ENCODE measurements around the gene DCAF17. TPM values are rescaled to one million over a fixed set of nuclear protein-coding genes. Genes with fewer than 3 reads are reported as not detected.

The DCAF17 gene
- total RNA-seq, result 10 to 100 TPM; 12.4 to 17.5 TPM

- Mint-ChIP-seq H3K27me3 (no peaks in the 10 kb centered on the region), H3K9me3 (no peaks in the 10 kb centered on the region), H3K36me3 (peaks cover 5% of the 10 kb centered on the region), H3K4me3 (peak within 1 kb of the TSS; percentile 96), H3K4me1 (ENCODE audit: low read depth in 2 of 2) (peaks cover 23% of the 10 kb centered on the region in 2 donors), H3K27ac (peak within 1 kb of the TSS; percentile 93 to 94)
- DNase-seq (ENCODE audit: low spot score), result peak; percentile 96
- ATAC-seq, result peak; percentile 98 to 99
Observed at GRCh38 chr2:171434013-171434989, at the start of gene DCAF17. TSS of gene DCAF17 (plus strand) at chr2:171434226. CDS start at chr2:171434578, 352 bp downstream.

GRCh38 chr2:171386627-171387026 lies 47.4 kb upstream of the DCAF17 start:
- peaks cover 0 to 10% of the 10 kb centered on the region in 2 donors for H3K4me1 Mint-ChIP-seq (ENCODE audit: low read depth in 2 of 2)
- H3K27me3 Mint-ChIP-seq, result no peaks in the 10 kb centered on the region
- H3K36me3 Mint-ChIP-seq, result no peaks in the 10 kb centered on the region
- no peak for DNase-seq (ENCODE audit: low spot score)
- no peaks in the 10 kb centered on the region for H3K9me3 Mint-ChIP-seq
- H3K27ac Mint-ChIP-seq, result no peak overlapping the region
- H3K4me3 Mint-ChIP-seq, result no peak overlapping the region
- ATAC-seq, result no peak

GRCh38 chr2:171387052-171387451 lies 47.0 kb upstream of the DCAF17 start:
- Mint-ChIP-seq H3K27ac (no peak overlapping the region), H3K9me3 (no peaks in the 10 kb centered on the region), H3K27me3 (no peaks in the 10 kb centered on the region), H3K4me3 (no peak overlapping the region), H3K36me3 (no peaks in the 10 kb centered on the region), H3K4me1 (ENCODE audit: low read depth in 2 of 2) (peaks cover 0 to 10% of the 10 kb centered on the region in 2 donors)
- ATAC-seq (no peak), DNase-seq (ENCODE audit: low spot score) (no peak)

GRCh38 chr2:171389325-171389724 lies 44.7 kb upstream of the DCAF17 start:
- peaks cover 4 to 10% of the 10 kb centered on the region in 2 donors for H3K4me1 Mint-ChIP-seq (ENCODE audit: low read depth in 2 of 2)
- no peak for ATAC-seq
- no peak for DNase-seq (ENCODE audit: low spot score)
- H3K27ac Mint-ChIP-seq, result no peak overlapping the region
- H3K4me3 Mint-ChIP-seq, result no peak overlapping the region
- H3K9me3 Mint-ChIP-seq, result no peaks in the 10 kb centered on the region
- H3K27me3 Mint-ChIP-seq, result no peaks in the 10 kb centered on the region
- H3K36me3 Mint-ChIP-seq, result no peaks in the 10 kb centered on the region

- Mint-ChIP-seq H3K27me3 (no peaks in the 10 kb centered on the region), H3K9me3 (no peaks in the 10 kb centered on the region), H3K36me3 (no peaks in the 10 kb centered on the region), H3K4me3 (no peak overlapping the region), H3K4me1 (ENCODE audit: low read depth in 2 of 2) (peaks cover 4 to 10% of the 10 kb centered on the region in 2 donors), H3K27ac (no peak overlapping the region)
- no peak for DNase-seq (ENCODE audit: low spot score)
- ATAC-seq, result no peak
Observed at GRCh38 chr2:171389780-171390179, 44.2 kb upstream of the DCAF17 start.

DNA sequence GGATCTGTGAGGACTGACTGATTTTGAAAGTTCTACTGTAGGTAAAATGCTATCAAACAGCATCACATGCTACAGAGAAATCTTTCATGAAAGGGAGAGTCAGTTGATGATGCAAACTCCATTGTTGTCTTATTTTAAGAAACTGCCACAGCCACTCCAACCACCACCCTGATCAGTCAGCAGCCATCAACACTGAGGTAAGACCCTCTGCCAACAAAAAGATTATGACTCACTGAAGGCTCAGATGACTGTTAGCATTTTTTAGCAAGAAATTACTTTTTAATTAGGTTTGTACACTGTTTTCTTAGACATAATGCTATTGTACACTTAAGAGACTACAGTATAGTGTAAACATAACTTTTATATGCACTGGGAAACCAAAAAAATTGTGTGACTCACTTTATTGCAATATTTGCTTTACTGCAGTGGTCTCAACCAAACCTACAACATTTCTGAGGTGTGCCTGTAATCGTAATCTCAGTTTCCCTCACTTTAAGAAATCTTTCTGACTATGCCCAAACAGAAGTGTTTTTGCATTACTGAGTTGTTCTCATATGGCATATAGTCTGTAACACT lies 43.0 kb upstream of the DCAF17 start:
- Mint-ChIP-seq H3K4me1 (ENCODE audit: low read depth in 2 of 2) (peaks cover 4 to 6% of the 10 kb centered on the region in 2 donors), H3K4me3 (no peak overlapping the region), H3K27ac (no peak overlapping the region), H3K27me3 (no peaks in the 10 kb centered on the region), H3K36me3 (no peaks in the 10 kb centered on the region), H3K9me3 (no peaks in the 10 kb centered on the region)
- no peak for DNase-seq (ENCODE audit: low spot score)
- ATAC-seq, result peak in 1 of 2 donors; percentile 68

- no peaks in the 10 kb centered on the region for H3K9me3 Mint-ChIP-seq
- H3K27me3 Mint-ChIP-seq, result no peaks in the 10 kb centered on the region
- H3K36me3 Mint-ChIP-seq, result no peaks in the 10 kb centered on the region
- H3K4me3 Mint-ChIP-seq, result no peak overlapping the region
- no peak for DNase-seq (ENCODE audit: low spot score)
- peaks cover 4 to 6% of the 10 kb centered on the region in 2 donors for H3K4me1 Mint-ChIP-seq (ENCODE audit: low read depth in 2 of 2)
- no peak overlapping the region for H3K27ac Mint-ChIP-seq
- no peak for ATAC-seq
Observed at GRCh38 chr2:171391532-171391931, 42.5 kb upstream of the DCAF17 start.

DNA sequence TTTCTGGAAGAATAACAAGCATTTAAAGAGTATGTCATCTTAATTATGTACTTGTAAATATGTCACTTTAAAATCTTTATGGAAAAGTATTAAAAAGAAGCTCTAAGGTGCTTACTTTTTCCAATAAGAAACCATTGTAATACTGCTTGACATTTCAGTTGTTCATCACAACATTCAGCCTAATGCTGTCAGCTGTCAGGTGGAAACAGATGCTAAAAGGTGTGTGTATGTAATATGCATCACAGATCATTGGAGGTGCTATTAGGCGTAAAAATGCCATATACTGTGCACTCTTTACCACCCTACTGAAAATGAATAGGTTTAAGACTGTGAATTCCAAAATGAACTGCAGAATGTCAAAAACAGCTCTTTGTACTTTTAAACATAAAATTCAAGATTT lies 40.5 kb upstream of the DCAF17 start:
- ATAC-seq (no peak), DNase-seq (ENCODE audit: low spot score) (no peak)
- H3K4me3 Mint-ChIP-seq, result no peak overlapping the region

GRCh38 chr2:171394164-171394740 lies 39.8 kb upstream of the DCAF17 start:
- DNase-seq (ENCODE audit: low spot score), result no peak
- no peak for ATAC-seq
- no peaks in the 10 kb centered on the region for H3K36me3 Mint-ChIP-seq
- no peak overlapping the region for H3K4me3 Mint-ChIP-seq
- no peaks in the 10 kb centered on the region for H3K27me3 Mint-ChIP-seq
- peak overlapping the region in 1 of 2 donors; percentile 29 for H3K27ac Mint-ChIP-seq
- no peaks in the 10 kb centered on the region for H3K9me3 Mint-ChIP-seq
- peaks cover 10% of the 10 kb centered on the region in 2 donors for H3K4me1 Mint-ChIP-seq (ENCODE audit: low read depth in 2 of 2)

More for the DNA sequence above, 40.5 kb upstream of the DCAF17 start:
- H3K27me3 Mint-ChIP-seq, result no peaks in the 10 kb centered on the region
- H3K27ac Mint-ChIP-seq, result no peak overlapping the region
- peaks cover 6 to 10% of the 10 kb centered on the region in 2 donors for H3K4me1 Mint-ChIP-seq (ENCODE audit: low read depth in 2 of 2)
- no peaks in the 10 kb centered on the region for H3K9me3 Mint-ChIP-seq
- H3K36me3 Mint-ChIP-seq, result no peaks in the 10 kb centered on the region

DNA sequence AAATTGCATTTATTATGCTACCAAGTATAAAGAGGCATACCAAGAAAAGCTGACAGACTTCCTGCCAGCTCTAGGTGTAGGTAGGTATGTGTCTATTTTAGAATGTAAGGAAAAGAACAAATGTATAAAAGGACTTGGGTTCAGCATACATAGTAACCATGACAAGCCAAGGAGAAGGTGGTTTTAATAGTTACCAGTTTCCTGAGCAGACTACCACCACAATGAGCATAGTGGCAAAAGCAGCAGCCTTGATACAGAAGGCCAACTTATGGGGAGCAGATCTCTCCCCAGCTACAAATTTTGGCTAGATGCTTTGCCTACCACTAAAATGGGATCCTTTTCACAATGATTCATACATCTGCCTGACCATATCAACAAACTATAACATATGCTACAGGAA lies 34.7 kb upstream of the DCAF17 start:
- no peaks in the 10 kb centered on the region for H3K27me3 Mint-ChIP-seq

GRCh38 chr2:171400395-171400794 lies 33.6 kb upstream of the DCAF17 start:
- H3K9me3 Mint-ChIP-seq, result no peaks in the 10 kb centered on the region
- peaks cover 12 to 17% of the 10 kb centered on the region in 2 donors for H3K4me1 Mint-ChIP-seq (ENCODE audit: low read depth in 2 of 2)

More for the DNA sequence above, 34.7 kb upstream of the DCAF17 start:
- Mint-ChIP-seq H3K36me3 (peaks cover 8% of the 10 kb centered on the region), H3K9me3 (no peaks in the 10 kb centered on the region), H3K27ac (no peak overlapping the region), H3K4me3 (no peak overlapping the region), H3K4me1 (ENCODE audit: low read depth in 2 of 2) (peaks cover 7 to 12% of the 10 kb centered on the region in 2 donors)
- DNase-seq (ENCODE audit: low spot score) (no peak), ATAC-seq (no peak)

DNA sequence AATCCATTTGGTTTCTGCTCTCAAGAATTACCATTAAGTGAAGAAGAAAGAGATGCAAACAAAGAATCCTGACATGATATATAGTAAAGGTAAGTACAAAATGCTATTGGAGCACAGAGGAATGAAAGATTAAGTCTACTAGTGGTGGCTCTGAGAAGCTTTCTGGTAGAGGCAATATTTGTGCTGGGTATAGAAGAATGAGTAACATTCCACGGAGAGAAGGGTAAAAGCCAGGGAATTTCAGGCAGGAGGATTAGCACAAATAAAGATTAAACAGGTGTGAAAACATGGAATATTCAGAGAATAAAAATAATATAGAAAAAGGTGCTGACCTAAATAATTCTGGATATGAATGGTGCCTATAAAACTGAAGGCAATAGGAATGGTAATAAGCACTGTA lies 32.1 kb upstream of the DCAF17 start:
- Mint-ChIP-seq H3K27ac (no peak overlapping the region), H3K4me3 (no peak overlapping the region), H3K36me3 (peaks cover 8% of the 10 kb centered on the region), H3K9me3 (no peaks in the 10 kb centered on the region), H3K4me1 (ENCODE audit: low read depth in 2 of 2) (peaks cover 18 to 21% of the 10 kb centered on the region in 2 donors), H3K27me3 (no peaks in the 10 kb centered on the region)
- no peak for DNase-seq (ENCODE audit: low spot score)
- ATAC-seq, result no peak

More at GRCh38 chr2:171400395-171400794, 33.6 kb upstream of the DCAF17 start:
- ATAC-seq, result no peak
- H3K4me3 Mint-ChIP-seq, result no peak overlapping the region
- DNase-seq (ENCODE audit: low spot score), result no peak
- H3K27ac Mint-ChIP-seq, result no peak overlapping the region
- peaks cover 8% of the 10 kb centered on the region for H3K36me3 Mint-ChIP-seq
- H3K27me3 Mint-ChIP-seq, result no peaks in the 10 kb centered on the region

GRCh38 chr2:171402906-171403580 lies 31.0 kb upstream of the DCAF17 start:
- no peak overlapping the region for H3K27ac Mint-ChIP-seq
- no peak overlapping the region for H3K4me3 Mint-ChIP-seq
- no peak for ATAC-seq
- H3K9me3 Mint-ChIP-seq, result no peaks in the 10 kb centered on the region
- H3K27me3 Mint-ChIP-seq, result no peaks in the 10 kb centered on the region
- peaks cover 24 to 29% of the 10 kb centered on the region in 2 donors for H3K4me1 Mint-ChIP-seq (ENCODE audit: low read depth in 2 of 2)
- DNase-seq (ENCODE audit: low spot score), result no peak
- peaks cover 8% of the 10 kb centered on the region for H3K36me3 Mint-ChIP-seq
